Panc1 (cell line): Measurements from ENCODE around the gene POGK. TPM values are rescaled to one million over a fixed set of nuclear protein-coding genes. Genes with fewer than 3 reads are reported as not detected.

ENCODE experiments used
- ATAC-seq: fragments of 200-7000 bp; cut with Tn5 transposase; 2 replicates; pipeline ENCODE4 v1.9.1; 2020; ENCODE audit warnings: mild to moderate bottlenecking, moderate library complexity
- BruUV-seq: library from RNA; stranded (reverse); fragments of 400-500 nt; replicated peaks from 2 replicates; lab custom pipeline; 2021; lab: Mats Ljungman, UMichigan
- CTCF ChIA-PET: fragments of 300-600 bp; sonication (Branson Sonifier 250); formaldehyde crosslinking; loops from one replicate; lab custom pipeline; 2022; ENCODE audit warnings: antibody characterized with exemption; lab: Charles Lee
- POLR2A ChIA-PET: fragments of 300-600 bp; sonication (Branson Sonifier 250); formaldehyde crosslinking; loops from one replicate; lab custom pipeline; 2022; ENCODE audit warnings: antibody characterized with exemption; lab: Charles Lee
- DNase-seq: peaks from one replicate; pipeline ENCODE4 v3.0.0-alpha.2; 2010; ENCODE audit warnings: low read depth, low spot score
- H3K27ac ChIP-seq: 2 replicates; pipeline ENCODE4 v1.5.1; 2011; ENCODE audit warnings: mild to moderate bottlenecking, low read length, inconsistent platforms
- H3K27me3 ChIP-seq: fragments of 200-500 bp; sonication (Bioruptor generic); 2 replicates; pipeline ENCODE4 v1.6.0; 2014; ENCODE audit warnings: low read length, inconsistent platforms; ENCODE audit not compliant: control insufficient read depth, insufficient read depth
- H3K36me3 ChIP-seq: fragments of 200-500 bp; sonication (Bioruptor generic); 2 replicates; pipeline ENCODE4 v1.5.1; 2014; ENCODE audit warnings: inconsistent platforms, mild to moderate bottlenecking, low read length, moderate library complexity; ENCODE audit not compliant: control insufficient read depth, insufficient read depth
- H3K4me1 ChIP-seq: 2 replicates; pipeline ENCODE4 v1.5.1; 2011; ENCODE audit warnings: inconsistent platforms, mild to moderate bottlenecking, low read length, moderate library complexity; ENCODE audit not compliant: control insufficient read depth, insufficient read depth
- H3K4me3 ChIP-seq, 2 experiments: 2 replicates each; pipeline ENCODE4 v1.5.1; 2011 to 2012; ENCODE audit warnings: low read depth in 2 of 2, low read length in 2 of 2, mild to moderate bottlenecking in 2 of 2, inconsistent platforms in 1 of 2, moderate library complexity in 1 of 2
- H3K9me3 ChIP-seq: fragments of 200-500 bp; sonication (Bioruptor generic); 2 replicates; pipeline ENCODE4 v1.5.1; 2014; ENCODE audit warnings: low read depth, mild to moderate bottlenecking, inconsistent platforms, low read length, moderate library complexity; ENCODE audit not compliant: control insufficient read depth, insufficient read depth
- CTCF ChIP-seq: fragments of 450-650 bp; IDR thresholded peaks from 2 replicates; pipeline ENCODE4 v1.5.1; 2017; ENCODE audit warnings: mild to moderate bottlenecking
- POLR2AphosphoS5 ChIP-seq: IDR thresholded peaks from 2 replicates; pipeline ENCODE4 v1.6.1; 2012; ENCODE audit warnings: mild to moderate bottlenecking, low read depth, low read length, moderate library complexity
- REST ChIP-seq, 2 experiments: IDR thresholded peaks; 2 replicates each; pipeline ENCODE4 v1.6.1; 2011 to 2012; ENCODE audit warnings: low read depth in 2 of 2, control low read depth in 1 of 2, low read length in 1 of 2, mild to moderate bottlenecking in 1 of 2, moderate library complexity in 1 of 2; ENCODE audit not compliant: insufficient read depth in 1 of 2
- SIN3A ChIP-seq: IDR thresholded peaks from 2 replicates; pipeline ENCODE4 v1.6.1; 2012; ENCODE audit warnings: low read depth, mild to moderate bottlenecking, low read length, moderate library complexity, borderline replicate concordance; ENCODE audit not compliant: insufficient read depth
- TCF7L2 ChIP-seq: IDR thresholded peaks from 2 replicates; pipeline ENCODE4 v1.6.1; 2011; ENCODE audit warnings: mild to moderate bottlenecking, low read depth, low read length, inconsistent platforms
- in situ Hi-C: cut with HindIII; loops from 2 replicates; pipeline ENCODE4 v1.10.0; 2016; ENCODE audit warnings: low sequenced_read_pairs, low pct_unique_long_range_greater_than_20kb
- intact Hi-C: fragments of 100-400 bp; cut with micrococcal nuclease; formaldehyde crosslinking; loops from one replicate; pipeline ENCODE4 v1.10.0; 2022; ENCODE audit not compliant: unreplicated experiment
- total RNA-seq: library from RNA; stranded (reverse); gene quantifications from one replicate; pipeline ENCODE4 v1.2.1, GENCODE V29; 2021; ENCODE audit not compliant: unreplicated experiment

The POGK gene
- total RNA-seq, 1 experiment from 2014 or later: 49.5 TPM

- DNase-seq: no peak
- Histone ChIP-seq H3K27ac (no peak overlapping the region), H3K4me3 (no peak overlapping the region), H3K27me3 (no peaks in the 10 kb centered on the region), H3K9me3 (no peaks in the 10 kb centered on the region), H3K36me3 (no peaks in the 10 kb centered on the region), H3K4me1 (no peaks in the 10 kb centered on the region)
- no TSS peak for BruUV-seq
- intact Hi-C loops (no loop called here), in situ Hi-C loops (no loop called here)
- ATAC-seq: no peak
- ChIA-PET CTCF (no interaction called here), POLR2A (no interaction called here)
- TF ChIP-seq POLR2AphosphoS5 (no peak), CTCF (no peak), SIN3A (no peak)
Observed at GRCh38 chr1:166796620-166797236, 42.5 kb upstream of the POGK start.

DNA sequence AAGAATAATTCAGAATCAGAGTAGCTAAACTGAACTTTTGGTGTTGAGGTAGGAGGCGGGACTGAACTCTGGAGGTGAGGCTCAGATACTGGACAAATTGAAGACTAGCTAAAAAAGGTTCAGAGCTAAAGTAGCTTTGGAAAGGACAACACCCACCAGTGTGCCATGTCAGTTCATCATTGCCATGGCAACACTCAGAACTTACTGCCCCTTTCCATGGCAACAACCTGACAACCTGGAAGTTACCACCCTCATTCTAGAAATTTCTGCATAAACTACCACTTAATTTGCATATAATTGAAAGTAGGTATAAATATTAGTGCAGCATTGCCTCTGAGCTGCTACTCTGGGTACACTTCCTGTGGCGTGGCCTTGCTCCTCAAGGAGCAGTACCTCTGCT is 30.3 kb upstream of the POGK start:
- H3K4me1 ChIP-seq: no peaks in the 10 kb centered on the region
- TF ChIP-seq TCF7L2: no peak
- TF ChIP-seq SIN3A: no peak
- no peak for TF ChIP-seq REST (IDR thresholded peaks at IDR 0.05; ENCODE audit: insufficient read depth in 1 of 2, low read depth in 2 of 2, low read length in 1 of 2)
- TF ChIP-seq CTCF: no peak
- no peak for TF ChIP-seq POLR2AphosphoS5
- H3K27ac ChIP-seq: no peak overlapping the region
- intact Hi-C loops: no loop called here
- no TSS peak for BruUV-seq
- no peaks in the 10 kb centered on the region for H3K9me3 ChIP-seq
- peaks cover 4% of the 10 kb centered on the region for H3K27me3 ChIP-seq
- ATAC-seq (no peak), DNase-seq (no peak)
- no peak overlapping the region for H3K4me3 ChIP-seq
- ChIA-PET CTCF (no interaction called here), POLR2A (no interaction called here)
- in situ Hi-C loops: no loop called here
- H3K36me3 ChIP-seq: no peaks in the 10 kb centered on the region
